GM18498 (cell line): ENCODE data around the gene EMC6.
"Not testable (repeated sequence)": the region's sequence is repeated elsewhere in the genome, so short reads cannot be mapped to it uniquely, and the experiment has no call there.

Experiments
- ATAC-seq: cut with Tn5 transposase; IDR thresholded peaks from one replicate; pipeline ENCODE4 v1.9.1; 2021; ENCODE audit warnings: mild to moderate bottlenecking, moderate library complexity; ENCODE audit not compliant: unreplicated experiment

Gene EMC6

GRCh38 chr17:3704931-3705717 lies 36.5 kb downstream of the EMC6 start:
- no peak for ATAC-seq

GRCh38 chr17:3705718-3705984 lies 37.0 kb downstream of the EMC6 start:
- not testable (repeated sequence) for ATAC-seq

DNA sequence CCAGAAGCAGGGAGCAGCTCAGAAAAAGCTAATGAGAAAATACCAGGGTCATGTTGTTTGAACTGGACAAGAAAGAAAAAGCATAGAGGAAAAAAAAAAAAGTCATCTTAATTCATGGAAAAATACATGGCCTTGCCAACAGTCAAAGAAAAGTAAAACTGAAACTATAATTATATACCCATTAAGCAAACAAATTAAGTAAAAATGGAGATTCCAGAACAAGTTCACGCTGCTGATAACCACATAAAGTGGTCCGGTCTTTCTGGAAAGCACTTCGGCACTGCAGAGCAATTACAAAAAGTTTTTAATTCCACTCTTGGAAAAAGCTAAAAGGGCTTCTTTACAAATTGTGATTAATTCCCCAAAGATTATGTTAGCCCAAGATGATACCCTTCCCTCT lies 39.8 kb downstream of the EMC6 start:
- no peak for ATAC-seq

- peak; percentile 95 for ATAC-seq
Observed at GRCh38 chr17:3710951-3711383, 42.4 kb downstream of the EMC6 start.

GRCh38 chr17:3712811-3713463 lies 44.3 kb downstream of the EMC6 start:
- no peak for ATAC-seq

GRCh38 chr17:3715296-3715695 lies 46.7 kb downstream of the EMC6 start:
- no peak for ATAC-seq

GRCh38 chr17:3718201-3718600 lies 49.6 kb downstream of the EMC6 start:
- ATAC-seq, result no peak

GRCh38 chr17:3719265-3719664 lies 50.7 kb downstream of the EMC6 start:
- no peak for ATAC-seq
